Middle frontal gyrus (tissue), 1 donor: ENCODE results near the gene OCEL1.

Experiments used
- DNase-seq: peaks from one replicate; pipeline ENCODE4 v3.0.0-alpha.2; 2015; ENCODE audit warnings: low spot score; ENCODE audit errors: extremely low spot score

The OCEL1 gene

DNA sequence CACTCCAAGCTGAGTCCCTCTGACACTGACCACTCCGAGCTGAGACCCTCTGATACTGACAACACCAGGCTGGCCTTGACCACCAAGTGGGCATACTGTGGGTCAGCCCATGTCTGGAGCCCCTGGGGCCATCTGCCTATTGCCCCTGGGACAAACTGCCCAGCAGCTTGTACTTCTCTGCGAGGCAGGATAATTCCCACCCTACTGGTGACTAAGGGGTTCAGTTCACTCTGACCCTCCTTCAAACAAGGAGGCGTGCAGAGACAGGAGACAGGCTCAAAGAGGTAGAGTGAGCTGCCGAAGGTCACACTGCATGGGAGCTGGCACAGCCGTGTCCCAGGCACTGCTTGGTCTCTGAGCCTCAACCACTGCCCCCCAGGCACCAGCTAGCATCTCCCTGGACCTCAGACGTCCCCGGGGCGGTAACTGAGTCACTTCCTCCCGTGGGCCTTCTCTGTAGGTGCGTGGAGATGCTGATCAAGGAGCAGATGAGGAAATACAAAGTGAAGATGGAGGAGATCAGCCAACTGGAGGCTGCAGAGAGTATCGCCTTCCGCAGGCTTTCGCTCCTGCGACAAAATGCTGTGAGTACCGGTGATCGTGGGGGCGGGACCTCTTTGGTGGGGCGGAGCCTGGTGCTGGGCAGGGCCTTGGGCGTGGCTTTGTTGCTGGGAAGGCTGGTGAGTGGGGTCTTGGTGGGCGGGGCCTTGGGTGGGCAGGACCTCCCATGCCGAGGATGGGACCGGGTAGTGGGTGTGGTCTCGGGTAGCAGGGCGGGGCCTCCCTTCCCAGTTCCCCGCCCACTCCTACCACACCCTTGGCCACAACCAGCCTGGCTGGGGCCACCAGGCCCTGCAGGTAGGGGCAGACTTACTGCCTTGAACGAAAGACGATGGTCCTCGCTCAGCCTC, 16.6 kb upstream of the OCEL1 start:
- DNase-seq: no peak

DNA sequence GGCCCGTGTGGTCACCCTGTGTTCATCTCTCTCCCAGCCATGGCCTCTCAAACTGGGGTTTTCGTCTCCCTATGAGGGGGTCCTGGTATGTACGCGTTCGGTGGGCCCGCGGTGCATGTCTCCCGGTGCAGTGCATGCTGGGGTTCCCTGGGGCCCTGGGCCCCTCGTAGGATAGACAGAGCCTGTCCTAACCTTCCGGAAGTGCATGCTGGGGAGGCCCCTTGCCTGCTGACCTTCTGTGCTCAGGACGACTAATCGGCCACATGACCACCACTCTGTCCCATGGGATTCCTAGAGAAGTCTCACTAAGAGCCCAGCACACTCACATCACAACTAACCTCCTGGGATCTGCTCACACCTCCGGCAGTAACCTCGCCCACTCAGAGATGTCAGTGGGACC, 15.7 kb upstream of the OCEL1 start:
- no peak for DNase-seq

DNA sequence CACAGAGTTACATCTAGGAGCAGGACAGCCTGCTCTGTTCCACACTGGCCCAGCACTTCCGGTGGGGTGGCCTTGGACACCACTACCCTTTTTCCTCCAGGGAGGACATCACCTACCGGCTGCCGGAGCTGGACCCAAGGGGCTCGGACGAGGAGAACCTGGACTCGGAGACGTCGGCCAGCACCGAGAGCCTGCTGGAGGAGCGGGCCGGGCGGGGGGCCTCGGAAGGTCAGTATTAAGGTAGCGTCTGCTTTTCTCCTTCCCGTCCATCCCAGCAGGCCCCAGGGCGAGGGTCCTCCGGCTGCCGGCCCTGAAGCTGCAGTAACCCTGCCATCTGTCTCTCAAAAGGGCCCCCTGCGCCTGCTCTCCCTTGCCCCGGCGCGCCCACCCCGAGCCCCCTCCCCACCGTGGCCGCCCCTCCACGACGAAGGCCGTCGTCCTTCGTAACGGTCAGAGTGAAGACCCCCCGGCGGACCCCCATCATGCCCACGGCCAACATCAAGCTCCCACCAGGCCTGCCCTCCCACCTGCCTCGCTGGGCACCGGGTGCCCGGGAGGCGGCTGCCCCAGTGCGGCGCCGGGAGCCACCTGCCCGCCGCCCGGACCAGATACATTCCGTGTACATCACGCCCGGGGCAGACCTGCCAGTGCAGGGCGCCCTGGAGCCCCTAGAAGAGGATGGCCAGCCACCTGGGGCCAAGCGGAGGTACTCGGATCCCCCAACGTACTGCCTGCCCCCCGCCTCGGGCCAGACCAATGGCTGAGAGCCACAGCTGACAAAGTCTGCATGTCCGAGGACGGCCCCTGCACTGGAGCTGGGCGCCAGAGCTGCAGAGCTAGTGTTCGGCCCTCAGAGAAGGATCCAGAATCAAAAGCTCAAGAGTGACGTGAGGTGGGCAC, 14.2 kb upstream of the OCEL1 start:
- no peak for DNase-seq

DNA sequence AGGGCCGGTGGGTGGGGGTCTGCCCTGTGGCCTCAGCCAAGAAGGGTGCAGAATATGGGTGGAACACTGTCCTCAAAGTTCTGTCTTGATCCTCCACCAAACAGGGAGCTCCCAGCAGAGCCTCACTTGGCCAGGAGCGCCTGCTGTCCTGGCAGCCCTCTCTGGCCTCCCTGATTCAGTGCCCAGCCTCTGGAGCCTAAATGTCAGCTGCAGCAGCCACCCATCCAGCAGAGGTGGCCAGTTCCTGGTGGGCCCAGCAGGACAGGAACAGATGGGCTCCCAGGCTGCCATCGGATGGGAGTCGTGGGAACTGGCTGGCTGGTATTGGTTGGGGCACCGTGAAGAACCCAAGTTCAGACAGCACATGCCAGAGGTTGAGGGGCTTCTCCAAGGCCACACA, 12.7 kb upstream of the OCEL1 start:
- no peak for DNase-seq

DNA sequence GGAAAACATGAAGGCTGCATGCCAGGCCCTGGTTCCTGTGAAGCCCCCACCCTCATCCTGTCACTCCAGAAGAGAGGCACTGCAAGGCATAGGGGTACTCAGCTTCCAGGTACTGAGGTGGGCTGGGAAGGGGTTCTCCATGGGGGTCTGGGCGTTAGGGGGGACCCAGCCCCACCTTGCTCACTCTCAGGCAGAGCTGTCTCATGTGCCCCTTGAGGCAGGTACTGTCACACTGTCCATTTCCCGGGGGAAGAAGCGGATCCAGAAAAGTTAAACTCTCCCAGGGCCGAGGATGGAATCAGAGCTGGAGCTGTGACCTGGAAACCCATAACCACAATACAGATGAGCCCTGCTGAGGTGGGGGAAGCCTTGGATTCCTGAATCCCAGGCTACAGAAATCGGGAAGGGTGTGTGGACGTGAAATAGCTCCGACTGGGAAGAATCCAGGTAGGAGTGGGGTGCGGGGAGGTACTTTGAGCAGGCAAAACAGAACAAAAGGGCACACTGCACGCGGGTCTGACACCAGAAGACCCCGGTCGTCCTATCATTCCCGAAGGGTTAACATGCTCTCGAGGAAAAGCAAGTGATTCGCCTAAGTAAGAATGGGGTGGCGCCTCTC, 11.4 kb upstream of the OCEL1 start:
- no peak for DNase-seq

DNA sequence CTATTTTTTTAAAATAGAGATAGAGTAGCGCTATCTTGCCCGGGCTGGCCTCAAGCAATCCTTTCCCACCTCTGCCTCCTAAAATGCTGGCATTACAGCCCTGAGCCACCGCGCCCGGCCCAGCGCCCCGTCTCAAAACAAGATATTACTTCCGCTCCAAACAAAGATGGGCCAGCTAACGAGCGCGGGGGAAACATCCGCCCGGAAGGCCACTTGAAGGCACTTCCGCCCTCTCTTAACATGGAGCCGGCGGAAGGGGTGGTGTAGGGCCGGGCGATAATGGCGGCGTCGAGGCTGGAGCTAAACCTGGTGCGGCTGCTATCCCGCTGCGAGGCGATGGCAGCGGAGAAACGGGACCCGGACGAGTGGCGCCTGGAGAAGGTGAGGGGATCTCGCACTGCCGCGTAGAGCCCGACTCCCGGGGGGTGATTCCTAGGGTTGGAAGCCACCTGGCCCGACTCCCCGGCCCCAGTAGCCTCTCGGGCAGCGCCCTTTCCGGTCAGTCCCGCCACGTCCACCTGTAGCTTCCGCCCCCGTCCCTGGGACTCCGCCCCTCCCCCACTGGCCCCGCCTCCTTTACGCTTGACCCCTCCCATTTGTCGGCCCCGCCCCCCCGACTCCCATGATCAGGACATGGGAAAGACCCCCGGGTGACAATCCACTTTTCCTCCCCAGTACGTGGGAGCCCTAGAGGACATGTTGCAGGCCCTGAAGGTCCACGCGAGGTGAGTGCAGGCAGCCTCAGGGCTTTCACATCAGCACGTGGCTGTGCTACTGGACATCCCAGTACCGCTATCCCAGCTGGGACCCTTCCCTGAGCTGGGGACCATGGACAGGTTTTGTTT, 10.7 kb upstream of the OCEL1 start, which contains the start of gene USE1:
USE1 (plus strand) TSS at position 231 of the 845 bp plus-strand sequence; CDS start at position 280, 49 bp downstream.
- peak; percentile 89 for DNase-seq

DNA sequence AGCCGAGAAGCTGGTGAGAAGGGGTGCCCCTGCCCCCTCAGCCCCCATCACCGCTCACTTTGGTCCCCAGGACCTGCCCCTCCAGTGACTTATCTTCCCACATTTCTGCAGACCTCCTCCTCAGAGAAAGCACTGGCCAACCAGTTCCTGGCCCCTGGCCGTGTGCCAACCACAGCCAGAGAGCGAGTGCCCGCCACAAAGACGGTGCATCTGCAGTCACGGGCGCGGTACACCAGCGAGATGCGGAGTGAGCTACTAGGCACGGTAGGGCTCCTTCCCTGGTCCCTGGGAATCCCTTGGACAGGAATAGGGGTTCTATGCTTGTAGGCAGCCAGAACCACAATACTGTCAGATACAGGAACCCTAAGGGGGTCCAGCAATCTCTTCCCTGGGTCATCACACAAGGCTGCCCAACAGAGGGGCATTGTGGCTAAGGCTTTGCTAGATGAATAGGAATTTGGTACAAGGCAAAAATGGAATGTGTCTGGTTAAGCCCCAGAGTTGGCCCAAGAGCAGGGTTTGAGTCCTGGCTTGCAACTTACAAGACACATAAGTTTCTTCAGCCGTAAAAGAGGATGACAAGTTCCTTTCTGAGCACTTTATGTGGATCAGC, 9.9 kb upstream of the OCEL1 start:
- no peak for DNase-seq

DNA sequence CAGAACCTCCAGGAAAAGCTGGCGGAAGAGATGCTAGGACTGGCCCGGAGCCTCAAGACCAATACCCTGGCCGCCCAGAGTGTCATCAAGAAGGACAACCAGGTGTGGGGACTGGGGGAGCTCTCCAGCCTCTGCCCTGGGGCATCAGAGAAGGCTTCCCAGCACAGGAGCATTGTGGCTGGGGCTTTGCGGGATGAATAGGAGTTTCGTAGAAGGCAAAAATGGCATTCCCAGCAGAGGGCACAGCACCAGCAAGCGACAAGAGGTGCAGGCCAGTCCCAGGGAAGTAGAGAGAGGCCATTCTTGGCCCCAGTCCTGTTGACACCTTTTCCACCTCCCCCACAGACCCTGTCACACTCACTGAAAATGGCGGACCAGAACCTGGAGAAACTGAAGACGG, 6.7 kb upstream of the OCEL1 start:
- no peak for DNase-seq

DNA sequence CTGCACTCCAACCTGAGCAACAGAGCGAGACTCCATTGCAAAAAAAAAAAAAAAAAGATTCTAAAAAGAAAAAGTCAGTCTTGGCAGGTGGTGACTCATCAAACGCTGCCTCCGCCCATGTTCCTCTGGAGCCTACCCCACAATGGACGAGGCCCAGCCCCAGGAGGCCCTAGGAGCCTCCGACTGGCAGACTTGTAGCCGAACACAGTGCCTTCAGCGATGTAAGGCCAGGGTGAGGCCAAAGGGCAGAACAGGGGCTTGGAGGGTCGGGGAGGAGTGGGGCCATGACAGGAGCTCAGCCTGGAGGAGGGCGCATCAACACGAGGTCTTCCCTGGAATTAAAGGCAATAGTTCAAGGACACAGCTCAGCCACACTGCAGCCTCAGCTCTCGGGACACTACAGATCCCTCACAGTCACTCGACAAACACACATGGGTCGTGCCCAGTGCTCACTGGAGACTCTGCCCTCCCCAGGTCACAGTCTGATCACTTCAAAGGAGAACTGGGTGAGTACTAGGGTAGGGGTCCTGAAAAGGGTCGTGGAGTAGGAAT, 5.7 kb upstream of the OCEL1 start:
- DNase-seq: no peak

DNA sequence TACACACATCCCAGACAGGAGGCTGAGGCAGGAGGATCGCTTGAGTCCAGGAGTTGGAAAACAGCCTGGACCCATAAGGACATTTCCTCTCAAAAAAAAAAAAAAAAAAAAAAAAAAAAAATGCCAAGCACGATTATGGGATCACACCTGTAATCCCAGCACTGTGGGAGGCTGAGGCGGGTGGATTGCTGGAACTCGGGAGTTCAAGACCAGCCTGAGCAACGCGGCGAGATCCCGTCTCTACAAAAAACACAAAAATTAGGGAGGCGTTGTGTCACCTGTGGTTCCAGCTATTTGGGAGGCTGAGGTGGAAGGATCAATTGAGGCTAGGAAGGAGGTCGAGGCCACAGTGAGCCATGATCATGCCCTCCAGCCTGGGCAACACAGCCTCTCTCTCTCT, 973 bp upstream of the OCEL1 start:
- DNase-seq: no peak

DNA sequence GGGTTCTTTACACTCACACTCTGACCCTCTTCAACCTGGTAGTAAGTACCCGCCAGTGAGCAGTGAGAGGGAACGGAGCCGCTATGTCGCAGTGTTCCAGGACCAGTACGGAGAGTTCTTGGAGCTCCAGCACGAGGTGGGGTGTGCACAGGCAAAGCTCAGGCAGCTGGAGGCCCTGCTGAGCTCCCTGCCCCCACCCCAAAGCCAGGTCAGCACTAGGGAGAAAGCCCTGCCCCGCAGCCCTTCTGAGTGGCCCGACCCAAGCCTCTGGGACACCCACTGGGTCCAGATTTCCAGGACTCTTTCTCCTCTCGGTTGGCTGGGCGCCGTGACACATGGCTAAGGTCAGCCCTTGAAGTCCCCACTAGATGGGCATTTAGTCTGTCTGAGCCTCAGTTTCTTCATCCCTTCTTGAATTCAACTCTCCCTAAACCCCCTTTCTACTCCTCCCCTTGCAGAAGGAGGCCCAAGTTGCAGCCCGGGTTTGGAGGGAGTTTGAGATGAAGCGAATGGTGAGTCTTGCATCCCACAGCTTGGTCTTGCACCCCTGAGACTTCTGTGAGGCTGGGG, 1.9 kb downstream of the OCEL1 start:
- no peak for DNase-seq

DNA sequence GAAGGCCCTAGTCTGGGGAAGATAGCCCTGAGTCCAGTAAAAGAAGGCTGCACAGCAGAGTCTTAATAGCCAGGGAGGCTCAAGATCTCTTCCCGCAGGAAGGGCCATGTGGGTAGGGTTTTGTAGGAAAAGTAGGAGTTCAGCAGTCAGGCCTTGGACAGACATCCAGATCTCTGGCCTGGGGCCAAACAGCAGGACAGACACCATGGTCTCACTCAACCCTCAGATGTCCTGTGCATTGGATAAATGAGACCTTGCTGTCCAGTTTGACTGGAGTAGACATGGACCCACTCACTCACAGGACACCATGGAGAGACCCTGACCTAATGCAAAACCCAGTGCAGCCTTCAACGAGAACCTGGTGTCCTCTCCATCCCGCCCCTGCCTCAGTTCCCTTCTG, 3.9 kb downstream of the OCEL1 start:
- no peak for DNase-seq

DNA sequence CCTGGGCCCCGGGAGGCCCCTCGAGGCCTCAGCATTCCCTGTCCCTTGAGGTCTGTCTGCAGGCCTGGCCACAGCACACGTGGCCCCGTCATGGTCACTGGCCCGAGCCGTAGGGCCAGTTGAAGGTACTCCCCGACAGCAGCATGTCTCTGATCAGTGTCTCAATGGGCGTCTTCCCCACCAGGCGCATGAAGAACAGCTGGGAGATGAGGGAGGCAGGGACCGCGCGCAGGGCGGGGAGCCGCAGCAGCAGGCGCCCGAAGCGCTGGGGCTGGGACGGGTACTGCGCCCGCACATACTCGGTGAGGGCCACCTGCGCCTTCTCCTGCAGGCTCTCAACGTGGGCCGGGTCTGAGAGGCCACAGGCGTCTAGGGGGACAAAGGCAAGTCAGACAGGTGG, 6.2 kb downstream of the OCEL1 start:
- no peak for DNase-seq

DNA sequence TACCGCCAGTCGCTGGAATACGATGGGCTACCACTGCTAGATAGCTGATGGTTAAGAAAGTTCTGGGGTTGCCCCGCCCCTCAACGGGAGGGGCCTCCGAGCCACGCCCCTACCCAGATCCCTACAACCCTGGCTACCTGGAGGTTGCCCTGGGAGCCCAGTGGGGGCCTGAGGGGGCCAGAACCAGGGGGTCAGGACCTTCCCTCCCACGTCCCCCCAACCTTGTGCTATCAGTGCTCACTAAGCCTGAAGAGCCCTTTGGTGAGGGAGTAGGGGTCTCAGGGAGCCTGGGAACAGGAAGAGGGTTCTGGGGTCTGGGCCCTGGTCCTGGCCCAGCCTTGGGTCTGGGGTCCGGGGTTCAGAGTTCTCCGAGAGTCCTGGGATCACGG, 8.9 kb downstream of the OCEL1 start:
- DNase-seq: no peak

DNA sequence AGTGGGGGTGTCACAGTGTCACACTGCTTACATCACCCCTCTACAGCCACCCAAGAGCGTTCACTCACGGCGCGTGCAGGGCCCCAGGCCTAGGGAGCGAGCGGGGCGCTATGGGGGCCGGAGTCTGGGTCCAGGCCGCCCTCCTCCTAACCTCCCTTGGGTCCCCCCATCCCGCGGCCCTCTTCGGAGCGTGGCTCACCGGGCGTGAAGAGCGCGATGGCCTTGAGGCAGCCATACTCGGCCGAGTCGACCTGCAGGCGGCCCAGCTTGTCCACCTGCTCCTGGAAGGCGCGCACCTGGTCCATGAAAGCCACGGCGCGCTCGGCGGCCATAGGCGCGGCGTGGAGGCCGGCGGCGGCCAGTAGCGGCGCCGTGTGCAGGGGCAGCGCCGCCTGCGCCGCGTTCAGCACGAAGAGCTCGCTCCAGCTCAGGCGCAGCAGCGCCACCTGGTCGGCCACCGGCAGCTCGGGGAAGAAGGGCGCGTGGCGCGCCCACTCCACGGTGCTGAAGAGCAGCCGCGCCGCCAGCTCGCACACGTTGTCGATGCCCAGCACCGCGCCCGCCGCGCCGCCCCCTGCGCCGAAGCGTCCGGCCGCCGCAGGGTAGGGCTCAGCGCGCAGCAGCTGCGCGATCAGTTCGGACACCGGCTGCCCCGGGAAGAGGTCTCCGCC, 9.4 kb downstream of the OCEL1 start:
- peak; percentile 61 for DNase-seq

DNA sequence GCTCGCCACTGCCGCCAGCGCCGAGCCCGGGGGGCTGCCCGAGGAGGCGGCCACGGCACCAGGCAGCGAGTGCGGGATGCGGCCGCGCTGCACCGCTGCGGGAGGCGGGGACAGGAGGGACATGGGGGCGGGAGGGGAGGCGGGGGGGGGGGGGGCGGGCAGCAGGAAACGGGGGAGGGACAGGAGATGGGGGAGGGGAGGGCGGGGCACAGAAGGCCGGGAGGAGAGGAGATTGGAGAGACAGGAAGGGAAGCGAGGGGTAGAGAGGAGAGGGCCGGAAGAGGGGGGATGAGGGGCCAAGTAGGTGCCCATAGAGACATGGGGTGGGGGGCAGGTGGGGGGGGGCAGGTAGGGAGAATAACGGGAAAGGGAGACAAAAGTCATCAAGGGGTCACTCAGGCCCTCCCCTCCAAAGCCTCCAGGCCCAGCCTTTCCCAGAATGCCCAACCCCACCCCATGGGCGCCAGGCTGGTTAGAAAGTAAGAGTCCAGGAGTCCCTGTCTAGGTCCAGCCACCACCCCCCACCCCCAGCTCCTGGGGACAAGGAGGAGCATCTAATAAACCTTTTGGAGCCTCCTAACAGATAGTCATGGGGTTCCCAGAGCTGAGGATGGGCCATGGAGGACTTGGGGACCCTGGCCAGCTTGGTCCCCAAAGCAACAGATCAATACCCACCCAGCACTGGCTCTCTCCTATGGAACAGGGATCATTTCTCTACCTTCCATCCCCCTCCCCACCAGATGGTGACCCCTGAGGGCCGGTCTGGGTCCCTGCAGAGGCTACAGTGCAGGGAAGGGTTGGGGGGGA, 10.1 kb downstream of the OCEL1 start:
- DNase-seq: no peak

DNA sequence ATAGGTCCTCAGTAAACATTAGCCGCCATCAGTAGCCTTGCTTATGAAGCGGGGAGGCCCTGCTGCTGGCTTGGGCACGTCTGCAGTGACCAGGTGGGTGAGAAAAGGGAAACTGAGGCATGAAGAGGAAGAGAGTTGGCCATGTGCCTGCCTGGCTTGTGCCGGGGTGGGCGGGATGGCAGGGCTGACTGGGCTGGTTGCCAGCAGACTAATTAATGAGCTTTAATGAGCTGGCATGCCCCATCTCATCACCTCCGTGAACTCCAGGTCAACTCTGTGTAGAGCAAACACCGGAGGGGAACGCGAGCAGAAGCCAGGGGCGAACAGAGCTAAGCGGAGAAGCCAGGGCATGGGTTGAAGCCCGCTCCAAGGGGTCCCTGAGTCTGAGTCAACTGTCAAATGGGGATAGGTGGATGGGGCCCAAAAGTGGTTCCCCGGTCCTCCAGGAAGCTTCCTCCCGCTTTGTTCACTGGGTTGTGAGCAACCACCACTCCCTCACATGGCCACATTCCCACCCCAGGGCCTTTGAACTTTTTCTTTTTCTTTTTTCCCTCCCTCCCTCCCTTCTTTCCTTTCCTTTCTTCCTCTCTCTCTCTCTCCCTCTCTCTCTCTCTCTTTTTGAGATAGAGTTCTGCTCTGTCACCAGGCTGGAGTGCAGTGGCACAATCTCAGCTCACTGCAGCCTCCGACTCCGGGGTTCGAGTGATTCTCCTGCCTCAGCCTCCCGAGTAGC, 11.0 kb downstream of the OCEL1 start:
- DNase-seq: no peak
